GM12891 (cell line): ENCODE results near the gene CNTROB. TPM values are rescaled to one million over a fixed set of nuclear protein-coding genes. Genes with fewer than 3 reads are reported as not detected.
A peak's percentile ranks its signal among the peaks of the same experiment; 100 is the strongest.

Experiments used
- DNase-seq: peaks from one replicate; pipeline ENCODE4 v3.0.0; 2011; ENCODE audit warnings: low spot score; ENCODE audit not compliant: insufficient read length
- FAIRE-seq: peaks from 2 replicates; lab custom pipeline; 2011; peaks lifted over from hg19 to GRCh38; lab: Jason Lieb, UNC
- PAX5 ChIP-seq: IDR thresholded peaks from 2 replicates; pipeline ENCODE4 v1.6.1; 2011; ENCODE audit warnings: low read length, moderate library complexity, mild to moderate bottlenecking; ENCODE audit not compliant: insufficient read depth, severe bottlenecking
- POLR2A ChIP-seq: IDR thresholded peaks from 2 replicates; pipeline ENCODE4 v1.6.1; 2011; ENCODE audit warnings: low read depth, low read length, control low read depth
- POLR2AphosphoS5 ChIP-seq: IDR thresholded peaks from 2 replicates; pipeline ENCODE4 v1.6.1; 2011; ENCODE audit warnings: low read depth, low read length, control low read depth
- POU2F2 ChIP-seq: IDR thresholded peaks from 2 replicates; pipeline ENCODE4 v1.6.1; 2011; ENCODE audit warnings: low read depth, mild to moderate bottlenecking, control low read depth, low read length, moderate library complexity
- SPI1 ChIP-seq: IDR thresholded peaks from 2 replicates; pipeline ENCODE4 v1.6.1; 2011; ENCODE audit warnings: low read depth, low read length, control low read depth
- TAF1 ChIP-seq: IDR thresholded peaks from 2 replicates; pipeline ENCODE4 v1.6.1; 2011; ENCODE audit warnings: low read depth, low read length, control low read depth
- polyA plus RNA-seq: library from polyadenylated mRNA; unstranded; fragments of >200 nt; gene quantifications from one replicate; pipeline ENCODE4 v1.2.1, GENCODE V29; 2012; ENCODE audit warnings: low read depth, missing spikeins, inconsistent platforms; ENCODE audit not compliant: missing spikeins

The CNTROB gene
- polyA plus RNA-seq, result 22.8 TPM

- peak; percentile 99 for FAIRE-seq
- TF ChIP-seq TAF1 (peak; percentile 35; the same call in 1 of the 2 replicates), SPI1 (no peak), POU2F2 (0 out of 2 replicates have a peak, but pooled peaks have one; percentile 41), POLR2A (peak; percentile 74; the same call in 1 of the 2 replicates)
- DNase-seq, result peak; percentile 100
Measured at GRCh38 chr17:7931709-7932482, at the start of gene CNTROB, which contains the start of gene TRAPPC1. CNTROB (plus strand) TSS chr17:7932206; CDS start chr17:7933080, 874 bp downstream. TRAPPC1 (minus strand) TSS chr17:7931946; CDS start chr17:7931829, 117 bp downstream.

- TF ChIP-seq POLR2A (no peak), SPI1 (no peak), PAX5 (no peak), TAF1 (no peak), POU2F2 (no peak), POLR2AphosphoS5 (no peak)
- FAIRE-seq, result peak; percentile 58
- no peak for DNase-seq
Measured at GRCh38 chr17:7882629-7883028, 49.4 kb upstream of the CNTROB start.

GRCh38 chr17:7883781-7884386 lies 48.1 kb upstream of the CNTROB start:
- DNase-seq (no peak), FAIRE-seq (no peak)
- TF ChIP-seq SPI1, result no peak
- no peak for TF ChIP-seq TAF1
- TF ChIP-seq POU2F2, result no peak
- TF ChIP-seq POLR2A, result no peak
- TF ChIP-seq PAX5, result no peak
- TF ChIP-seq POLR2AphosphoS5, result no peak

- FAIRE-seq (no peak), DNase-seq (no peak)
- no peak for TF ChIP-seq SPI1
- no peak for TF ChIP-seq POU2F2
- TF ChIP-seq PAX5, result no peak
- TF ChIP-seq TAF1, result no peak
- no peak for TF ChIP-seq POLR2AphosphoS5
- TF ChIP-seq POLR2A, result no peak
Measured at GRCh38 chr17:7884581-7885366, 47.2 kb upstream of the CNTROB start.

- TF ChIP-seq TAF1 (peak; percentile 47; the same call in 1 of the 2 replicates), POLR2A (no peak; the same call in none of the 2 replicates), POU2F2 (no peak), POLR2AphosphoS5 (0 out of 2 replicates have a peak, but pooled peaks have one; percentile 31), PAX5 (no peak)
- peak; percentile 53 for DNase-seq
- FAIRE-seq, result peak; percentile 91
Measured at GRCh38 chr17:7885367-7886226, 46.4 kb upstream of the CNTROB start.

GRCh38 chr17:7886227-7887037 lies 45.6 kb upstream of the CNTROB start:
- TF ChIP-seq TAF1 (no peak), POLR2AphosphoS5 (no peak), POU2F2 (no peak; the same call in 1 of the 2 replicates), POLR2A (no peak), PAX5 (no peak), SPI1 (no peak)
- DNase-seq (no peak), FAIRE-seq (peak; percentile 71)

GRCh38 chr17:7887038-7887481 lies 44.9 kb upstream of the CNTROB start:
- DNase-seq (no peak), FAIRE-seq (no peak)
- TF ChIP-seq TAF1, result no peak
- no peak for TF ChIP-seq SPI1
- TF ChIP-seq POU2F2, result no peak
- TF ChIP-seq POLR2A, result no peak
- TF ChIP-seq POLR2AphosphoS5, result no peak
- no peak for TF ChIP-seq PAX5
